Stomach (tissue), 19 donors: ENCODE results near the gene RPL21. TPM values are rescaled to one million over a fixed set of nuclear protein-coding genes. Genes with fewer than 3 reads are reported as not detected.

Experiments
- DNase-seq, 2 donors: peaks; one replicate each; pipeline versions ENCODE4 v3.0.0 to v3.0.0-alpha.2; 2013 to 2019
- H3K27ac ChIP-seq, 5 donors: fragments of 200-600 bp in 4 of 5; sonication (generic) in 4 of 5; one replicate each; pipeline ENCODE4 v1.5.1; 2013 to 2019; ENCODE audit warnings: mild to moderate bottlenecking in 1 of 5, moderate library complexity in 1 of 5
- H3K27me3 ChIP-seq, 3 donors: fragments of 200-600 bp; sonication (generic); one replicate each; pipeline ENCODE4 v1.5.1; 2017 to 2019; ENCODE audit warnings: mixed run types in 1 of 3
- H3K36me3 ChIP-seq, 4 donors: fragments of 200-600 bp; sonication (generic); 1 replicate in 3 of 4; 2 replicates in 1 of 4; pipeline ENCODE4 v1.5.1; 2016 to 2019
- H3K4me1 ChIP-seq, 4 donors: fragments of 200-600 bp; sonication (generic); one replicate each; pipeline ENCODE4 v1.5.1; 2016 to 2019
- H3K4me3 ChIP-seq, 4 donors: fragments of 200-600 bp; sonication (generic) in 3 of 4; one replicate each; pipeline ENCODE4 v1.5.1; 2016 to 2019; ENCODE audit warnings: mild to moderate bottlenecking in 1 of 4
- H3K9me3 ChIP-seq, 4 donors: fragments of 200-600 bp; sonication (generic); one replicate each; pipeline ENCODE4 v1.5.1; 2016 to 2019
- EP300 ChIP-seq: sonication (generic); formaldehyde crosslinking; IDR thresholded peaks from one replicate; pipeline ENCODE4 v1.6.1; 2017; ENCODE audit warnings: antibody characterized with exemption
- POLR2A ChIP-seq, 4 donors: fragments of 450-650 bp; IDR thresholded peaks; one replicate each; pipeline ENCODE4 v1.6.1; 2016; ENCODE audit warnings: antibody characterized with exemption in 4 of 4, control low read depth in 2 of 4, mild to moderate bottlenecking in 1 of 4, moderate library complexity in 1 of 4
- POLR2AphosphoS5 ChIP-seq, 3 donors: sonication (generic); formaldehyde crosslinking; IDR thresholded peaks; one replicate each; pipeline ENCODE4 v1.6.1; 2016; ENCODE audit warnings: antibody characterized with exemption in 3 of 3
- WGBS, 5 donors: extraction: QIAGEN DNeasy Blood & Tissue Kit in 3 of 5; methylation state at CpG; one replicate each; pipeline versions ENCODE4 v1.1.5 to v1.1.7; 2013 to 2018; 5-methylcytosine and 5-hydroxymethylcytosine counted together
- intact Hi-C: fragments of 100-400 bp; cut with DNase I; formaldehyde crosslinking; loops from one replicate; pipeline ENCODE4 v1.15.1; 2023; ENCODE audit warnings: low total_unique reads
- long read RNA-seq, 10 donors: transcript quantifications; one replicate each; lab custom pipeline, GENCODE V29; 2026
- polyA plus RNA-seq, 3 donors: library from polyadenylated mRNA; stranded (reverse); fragments of 200-250 nt; gene quantifications; one replicate each; pipeline ENCODE4 v1.2.3, GENCODE V29; 2013
- total RNA-seq, 5 donors: library from RNA; depleted of rRNA; stranded (reverse); fragments of >200 nt; gene quantifications; one replicate each; pipeline versions ENCODE4 v1.1.0 to v1.2.3, GENCODE V29; 2014 to 2016
- TF ChIP-seq, protein P1 (sequence below), 7 experiments: fragments of 450-650 bp in 4 of 7; fragments of 200-600 bp in 3 of 7; sonication (generic) in 3 of 7; IDR thresholded peaks; one replicate each; pipeline ENCODE4 v1.5.1; 2016 to 2019; ENCODE audit warnings: antibody characterized with exemption in 7 of 7, control low read depth in 2 of 7, mild to moderate bottlenecking in 1 of 7
- donor health status: healthy with polysubstance abuse.
- donor health status: Bipolar disorder and iron deficiency.
- donor health status: healthy.

The RPL21 gene
- total RNA-seq (1,000 to 10,000 TPM in 1 of 5 donors, 100 to 1,000 TPM in 4; 338 to 1,026 (median 827) TPM), polyA plus RNA-seq (1,000 to 10,000 TPM in 2 of 3 donors, 100 to 1,000 TPM in 1; 989 to 2,038 (median 1,490) TPM)
- long read RNA-seq, donor 1, transcript RPL21-202 (6 exons, 815 nt) = major isoform, 9 of 20 reads
- long read RNA-seq, donor 1, partial matches to known transcripts = 5 of 20 reads
- long read RNA-seq, donor 1, other reads (novel, unspliced or antisense) = 0 of 20 reads
- long read RNA-seq, donor 2, transcript RPL21-202 (6 exons, 815 nt) = major isoform, 11 of 15 reads
- long read RNA-seq, donor 2, partial matches to known transcripts = 0 of 15 reads
- long read RNA-seq, donor 2, other reads (novel, unspliced or antisense) = 0 of 15 reads
- long read RNA-seq, donor 3, transcript RPL21-202 (6 exons, 815 nt) = major isoform, 9 of 20 reads
- long read RNA-seq, donor 3, partial matches to known transcripts = 0 of 20 reads
- long read RNA-seq, donor 3, other reads (novel, unspliced or antisense) = 0 of 20 reads
- long read RNA-seq, donor 4, partial matches to known transcripts = 0 of 2 reads
- long read RNA-seq, donor 4, other reads (novel, unspliced or antisense) = 0 of 2 reads
- long read RNA-seq, donor 5, transcript RPL21-202 (6 exons, 815 nt) = major isoform, 18 of 24 reads
- long read RNA-seq, donor 5, partial matches to known transcripts = 0 of 24 reads
- long read RNA-seq, donor 5, other reads (novel, unspliced or antisense) = 0 of 24 reads
- long read RNA-seq, donor 6, transcript RPL21-202 (6 exons, 815 nt) = major isoform, 25 of 54 reads
- long read RNA-seq, donor 6, transcript RPL21-209 (3 exons, 675 nt) = minor isoform, 6 of 54 reads
- long read RNA-seq, donor 6, partial matches to known transcripts = 15 of 54 reads
- long read RNA-seq, donor 6, other reads (novel, unspliced or antisense) = 0 of 54 reads
- long read RNA-seq, donor 7, transcript RPL21-202 (6 exons, 815 nt) = major isoform, 14 of 19 reads
- long read RNA-seq, donor 7, partial matches to known transcripts = 0 of 19 reads
- long read RNA-seq, donor 7, other reads (novel, unspliced or antisense) = 0 of 19 reads
- long read RNA-seq, donor 8, transcript RPL21-202 (6 exons, 815 nt) = major isoform, 25 of 36 reads
- long read RNA-seq, donor 8, partial matches to known transcripts = 5 of 36 reads
- long read RNA-seq, donor 8, other reads (novel, unspliced or antisense) = 0 of 36 reads
- long read RNA-seq, donor 9, transcript RPL21-202 (6 exons, 815 nt) = major isoform, 34 of 54 reads
- long read RNA-seq, donor 9, partial matches to known transcripts = 9 of 54 reads
- long read RNA-seq, donor 9, other reads (novel, unspliced or antisense) = 0 of 54 reads
- long read RNA-seq, donor 10, transcript RPL21-202 (6 exons, 815 nt) = major isoform, 7 of 9 reads
- long read RNA-seq, donor 10, partial matches to known transcripts = 0 of 9 reads
- long read RNA-seq, donor 10, other reads (novel, unspliced or antisense) = 0 of 9 reads

DNA sequence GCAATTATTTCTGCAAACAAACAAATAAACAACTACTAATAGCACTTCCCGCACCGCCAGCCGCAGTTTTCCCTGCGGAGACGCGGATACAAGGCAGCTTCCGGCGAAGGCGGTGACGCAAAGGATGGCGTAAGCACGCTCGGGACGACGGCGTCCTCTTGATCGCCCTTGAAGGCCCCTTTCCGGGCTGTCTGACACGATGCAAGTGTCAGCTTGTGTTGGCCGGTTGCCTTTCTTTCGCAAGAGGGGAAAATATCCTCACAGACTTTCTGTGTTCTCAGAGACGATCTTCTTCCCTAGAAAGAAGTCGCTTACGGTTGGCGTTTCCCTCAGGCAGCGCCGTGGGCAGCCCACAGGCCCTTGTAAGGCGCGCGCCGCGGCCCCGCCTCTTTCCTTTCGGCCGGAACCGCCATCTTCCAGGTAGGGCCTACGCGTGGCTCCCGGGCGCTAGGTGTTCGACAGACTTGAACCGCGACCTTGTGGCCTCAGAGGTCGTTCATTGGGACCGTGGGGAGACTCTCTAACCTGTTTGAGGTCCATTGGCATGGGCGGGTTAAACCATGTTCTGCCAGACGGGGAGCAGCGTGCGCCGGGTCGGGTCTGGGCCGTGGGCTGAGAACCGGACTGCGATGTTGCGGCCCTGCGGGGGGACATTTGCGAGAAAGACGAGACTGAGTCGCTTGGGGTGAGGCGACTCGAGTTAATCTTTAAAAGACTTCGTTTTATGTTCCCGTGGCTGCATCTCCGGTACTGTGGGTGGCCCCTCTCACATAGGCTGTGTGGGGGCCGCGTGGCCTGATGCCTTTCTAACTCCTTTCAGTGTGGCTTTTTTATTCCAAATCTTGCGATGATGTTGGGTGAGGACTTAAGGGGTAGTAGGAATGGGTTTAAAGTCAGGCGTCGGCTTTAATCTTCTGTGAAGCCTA, at the start of gene RPL21:
Gene RPL21 (plus strand): TSS at position 393 of the 926 bp plus-strand sequence. CDS start 2,219 bp downstream, outside the sequence.
- no peaks in the 10 kb centered on the region for H3K27me3 ChIP-seq
- 0% methylated on average over 62 to 69 of the region's 69 CpGs for WGBS, 5 donors
- H3K4me3 ChIP-seq = peak within 1 kb of the TSS; percentile 55 to 90 (median 85)
- intact Hi-C loops = no loop called here
- peaks cover 13 to 54% (median 41%) of the 10 kb centered on the region in 4 donors for H3K4me1 ChIP-seq
- H3K27ac ChIP-seq = peak within 1 kb of the TSS; percentile 83 to 96 (median 95)
- no peaks in the 10 kb centered on the region for H3K9me3 ChIP-seq
- peak; percentile 96 to 99 for DNase-seq
- TF ChIP-seq EP300 (peak; percentile 81), POLR2AphosphoS5 (IDR thresholded peaks at IDR 0.05) (peak; percentile 92 to 94 (median 93)), POLR2A (IDR thresholded peaks at IDR 0.05) (peak in 1 of 4 donors; percentile 43)
- TF ChIP-seq, protein P1, sequence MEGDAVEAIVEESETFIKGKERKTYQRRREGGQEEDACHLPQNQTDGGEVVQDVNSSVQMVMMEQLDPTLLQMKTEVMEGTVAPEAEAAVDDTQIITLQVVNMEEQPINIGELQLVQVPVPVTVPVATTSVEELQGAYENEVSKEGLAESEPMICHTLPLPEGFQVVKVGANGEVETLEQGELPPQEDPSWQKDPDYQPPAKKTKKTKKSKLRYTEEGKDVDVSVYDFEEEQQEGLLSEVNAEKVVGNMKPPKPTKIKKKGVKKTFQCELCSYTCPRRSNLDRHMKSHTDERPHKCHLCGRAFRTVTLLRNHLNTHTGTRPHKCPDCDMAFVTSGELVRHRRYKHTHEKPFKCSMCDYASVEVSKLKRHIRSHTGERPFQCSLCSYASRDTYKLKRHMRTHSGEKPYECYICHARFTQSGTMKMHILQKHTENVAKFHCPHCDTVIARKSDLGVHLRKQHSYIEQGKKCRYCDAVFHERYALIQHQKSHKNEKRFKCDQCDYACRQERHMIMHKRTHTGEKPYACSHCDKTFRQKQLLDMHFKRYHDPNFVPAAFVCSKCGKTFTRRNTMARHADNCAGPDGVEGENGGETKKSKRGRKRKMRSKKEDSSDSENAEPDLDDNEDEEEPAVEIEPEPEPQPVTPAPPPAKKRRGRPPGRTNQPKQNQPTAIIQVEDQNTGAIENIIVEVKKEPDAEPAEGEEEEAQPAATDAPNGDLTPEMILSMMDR (IDR thresholded peaks at IDR 0.05) = no peak
- peaks cover 5 to 29% (median 23%) of the 10 kb centered on the region in 4 donors for H3K36me3 ChIP-seq

DNA sequence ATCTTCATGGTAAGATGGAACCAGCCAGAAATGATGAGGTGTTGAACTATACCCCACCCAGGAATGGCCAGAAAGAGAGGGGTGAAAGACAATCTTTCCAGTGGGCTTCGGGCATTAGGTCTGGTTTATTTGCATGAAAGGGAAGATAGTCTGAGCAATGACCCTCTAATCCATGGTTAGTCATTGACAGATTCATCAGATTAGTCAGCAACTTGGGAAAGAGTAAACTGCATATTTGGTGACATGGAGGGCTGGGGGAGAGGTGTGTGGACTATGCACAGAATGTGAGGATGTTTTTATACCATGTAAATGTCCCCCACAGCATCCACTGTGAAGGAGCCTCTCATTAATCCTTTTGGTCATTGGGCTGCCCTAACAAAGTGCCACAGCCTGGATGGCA, 49.7 kb upstream of the RPL21 start:
- Histone ChIP-seq H3K4me3 (no peak overlapping the region), H3K4me1 (no peaks in the 10 kb centered on the region), H3K36me3 (no peaks in the 10 kb centered on the region), H3K27me3 (no peaks in the 10 kb centered on the region), H3K9me3 (no peaks in the 10 kb centered on the region), H3K27ac (no peak overlapping the region)
- intact Hi-C loops = no loop called here
- 77 to 96% (median 90%) methylated on average over 1 of the region's 1 CpG for whole genome bisulfite sequencing, 5 donors
- DNase-seq = no peak
- no peak for TF ChIP-seq POLR2AphosphoS5 (IDR thresholded peaks at IDR 0.05)
- TF ChIP-seq EP300 = no peak
- TF ChIP-seq, protein P1 (IDR thresholded peaks at IDR 0.05) = no peak
- no peak for TF ChIP-seq POLR2A (IDR thresholded peaks at IDR 0.05)

DNA sequence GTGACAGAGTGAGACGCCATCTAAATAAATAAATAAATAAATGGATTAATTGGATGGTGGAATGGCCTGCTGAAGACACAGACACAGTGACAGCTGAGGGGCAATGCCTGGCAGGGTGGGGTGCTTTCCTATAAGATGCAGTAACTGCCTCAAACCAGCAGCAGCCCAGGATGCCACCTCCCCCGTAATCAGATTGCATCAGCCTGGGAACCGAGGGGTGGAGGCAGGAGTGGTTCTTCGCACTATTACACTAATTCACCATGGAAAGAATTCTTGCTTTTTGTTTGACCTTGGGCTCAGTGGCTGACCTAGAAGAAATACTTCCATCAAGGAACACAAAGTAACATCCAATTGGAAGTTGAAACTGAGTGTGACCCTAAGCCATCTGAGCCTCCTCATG, 48.2 kb upstream of the RPL21 start:
- no peak for DNase-seq
- no peak for TF ChIP-seq POLR2A (IDR thresholded peaks at IDR 0.05)
- TF ChIP-seq, protein P1 (IDR thresholded peaks at IDR 0.05) = no peak
- TF ChIP-seq POLR2AphosphoS5 (IDR thresholded peaks at IDR 0.05) = no peak
- no peak for TF ChIP-seq EP300
- Histone ChIP-seq H3K27ac (no peak overlapping the region), H3K4me1 (no peaks in the 10 kb centered on the region), H3K9me3 (no peaks in the 10 kb centered on the region), H3K27me3 (no peaks in the 10 kb centered on the region), H3K4me3 (no peak overlapping the region), H3K36me3 (no peaks in the 10 kb centered on the region)
- intact Hi-C loops = no loop called here
- WGBS, 5 donors = 85 to 93% (median 91%) methylated on average over 4 of the region's 4 CpGs
